Bone marrow (tissue), 2 donors: ENCODE data around the gene LRCH1.
A peak's percentile ranks its signal among the peaks of the same experiment; 100 is the strongest.

Experiments
- DNase-seq, 2 donors: peaks; one replicate each; lab custom pipeline; 2025; lab: John Stamatoyannopoulos, UW

The LRCH1 gene

DNA sequence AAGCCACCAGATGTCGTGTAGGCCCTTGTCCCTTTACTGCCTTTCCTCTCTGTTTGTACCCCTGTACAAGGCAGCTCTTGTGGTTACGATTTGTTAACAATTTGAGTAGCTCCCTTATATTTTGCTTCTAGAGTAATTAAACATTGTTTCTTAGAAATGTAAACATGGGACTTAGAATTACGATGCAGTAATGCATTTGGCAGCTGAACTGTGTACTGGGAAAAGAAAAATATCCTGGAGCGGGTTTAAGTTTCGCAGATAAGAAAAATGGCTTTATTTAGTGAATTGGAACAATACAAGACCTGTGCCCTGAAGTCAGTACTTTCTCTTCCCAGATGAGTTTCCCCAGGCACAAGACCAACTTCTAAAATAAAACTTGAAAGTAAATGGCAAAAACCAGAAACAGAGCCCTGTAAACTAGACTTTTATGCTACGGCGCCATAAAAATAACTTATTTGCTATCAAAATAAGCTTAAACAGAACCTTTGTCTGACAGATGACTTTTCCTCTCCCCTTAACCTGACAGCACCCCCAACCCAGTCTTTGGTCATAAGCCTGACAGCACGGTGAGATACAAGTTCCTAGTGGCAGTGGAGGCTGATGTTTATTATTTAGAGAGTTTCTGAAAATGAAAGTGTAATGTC lies 63.0 kb downstream of the LRCH1 start:
- DNase-seq: peak in 1 of 2 donors; percentile 40

GRCh38 chr13:46617229-46617721 lies 64.3 kb downstream of the LRCH1 start:
- DNase-seq: no peak

DNA sequence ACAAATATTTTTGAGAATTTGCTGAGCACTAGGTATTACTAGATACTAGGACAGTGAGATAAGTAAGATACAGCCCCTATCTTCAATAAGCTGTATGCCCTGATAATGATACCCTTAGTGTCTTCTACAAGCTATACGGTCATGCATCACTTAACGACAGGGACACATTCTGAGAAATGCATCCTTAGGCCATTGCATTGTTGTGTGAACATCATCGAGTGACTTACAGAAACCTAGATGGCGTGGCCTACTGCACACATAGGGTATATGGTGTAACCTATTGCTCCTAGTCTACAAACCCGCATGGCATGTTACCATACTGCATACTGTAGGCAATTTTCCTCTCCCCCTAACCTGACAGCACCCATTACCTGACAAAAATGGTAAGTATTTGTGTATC lies 64.9 kb downstream of the LRCH1 start:
- no peak for DNase-seq

- DNase-seq: no peak
Measured at GRCh38 chr13:46618694-46619254, 65.8 kb downstream of the LRCH1 start.

GRCh38 chr13:46620029-46620428 lies 67.1 kb downstream of the LRCH1 start:
- DNase-seq: no peak

GRCh38 chr13:46620471-46620870 lies 67.5 kb downstream of the LRCH1 start:
- no peak for DNase-seq

GRCh38 chr13:46621133-46621532 lies 68.2 kb downstream of the LRCH1 start:
- no peak for DNase-seq

DNA sequence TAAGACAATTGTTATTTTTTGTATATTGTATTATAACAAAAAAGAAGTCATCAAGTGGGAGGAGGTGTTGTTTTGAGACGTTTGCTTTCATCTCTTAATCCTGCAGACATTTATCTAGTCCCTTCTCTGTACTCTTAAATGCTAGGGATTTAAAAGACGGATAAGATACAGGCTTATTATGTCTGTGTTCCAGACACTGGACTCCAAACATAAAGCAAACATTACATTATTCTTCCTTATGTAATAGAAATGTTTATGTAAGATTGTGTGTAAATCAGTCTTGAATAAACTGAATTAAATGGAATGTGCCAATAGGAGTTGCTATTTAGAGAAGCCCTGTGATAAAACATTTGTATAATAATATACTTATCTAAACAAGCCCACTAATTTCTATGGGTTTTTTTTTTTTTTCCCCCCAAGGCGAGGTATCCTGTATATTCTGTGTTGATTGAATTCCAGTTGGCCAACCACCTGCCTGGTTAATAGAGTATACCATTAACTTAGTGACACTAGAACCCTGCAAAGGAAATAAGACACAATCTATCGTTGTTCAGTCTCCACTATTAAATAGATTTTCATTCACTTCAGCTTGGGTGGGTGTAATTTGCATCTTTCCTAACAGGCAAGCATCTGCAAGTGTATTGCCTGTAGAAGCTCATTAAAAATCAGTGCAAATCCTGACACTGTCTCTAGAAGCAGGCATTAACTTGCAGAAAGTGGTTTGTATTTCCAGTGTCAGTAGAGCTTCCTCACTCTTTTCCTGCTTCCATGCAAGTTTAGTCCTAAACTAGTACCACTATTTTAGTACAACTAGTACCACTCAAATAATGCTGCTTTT lies 69.0 kb downstream of the LRCH1 start:
- DNase-seq: no peak

DNA sequence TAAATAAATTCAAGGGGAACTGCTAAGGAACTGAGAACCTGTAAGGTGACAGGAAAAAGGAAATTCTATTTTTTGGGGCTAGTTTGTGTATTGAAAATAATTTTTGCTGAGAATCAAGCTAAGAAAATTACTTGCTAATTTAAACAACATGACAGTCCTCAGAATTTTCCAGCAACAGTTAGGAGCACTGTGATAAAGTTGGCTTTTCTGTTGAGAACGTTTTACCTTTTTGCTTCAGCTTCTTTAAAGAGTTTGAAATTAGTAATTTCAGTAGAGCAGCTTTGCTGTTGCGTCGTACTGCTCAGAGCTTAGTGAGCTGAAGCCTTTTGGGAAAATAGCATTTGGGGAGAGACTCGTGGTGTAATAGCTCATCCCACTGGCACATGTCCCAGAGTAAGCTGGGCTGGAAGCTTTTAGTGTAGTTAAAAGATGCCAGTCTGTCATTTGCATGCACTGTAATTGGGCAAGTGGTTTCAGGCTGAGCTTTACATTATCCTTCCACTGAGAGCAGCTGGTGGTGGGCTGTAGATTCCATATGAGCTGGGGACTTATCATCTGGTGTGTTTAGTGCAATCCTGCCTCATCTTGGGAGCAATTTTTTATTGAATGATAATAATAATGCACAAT lies 69.8 kb downstream of the LRCH1 start:
- no peak for DNase-seq

DNA sequence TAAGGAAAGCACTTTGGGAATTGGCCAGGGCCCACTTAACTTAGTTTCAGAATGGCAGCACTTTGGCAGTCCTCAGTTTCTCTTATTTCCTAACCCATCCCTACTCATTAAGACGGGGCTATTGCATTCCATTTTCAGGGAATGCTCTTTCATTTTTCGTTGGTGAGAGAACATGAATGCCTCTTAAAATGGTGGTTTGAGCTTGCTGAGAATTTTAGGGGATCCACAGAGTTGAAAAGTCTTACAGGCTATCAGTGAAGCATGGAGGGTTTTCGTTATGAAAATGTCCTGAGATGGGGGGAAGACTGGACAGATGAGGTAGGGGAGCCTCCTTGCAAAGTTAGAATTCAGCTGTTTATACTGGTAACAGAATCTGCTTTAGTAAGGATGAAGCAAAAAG lies 71.4 kb downstream of the LRCH1 start:
- DNase-seq: no peak

GRCh38 chr13:46624821-46625220 lies 71.9 kb downstream of the LRCH1 start:
- DNase-seq: no peak

- DNase-seq: no peak
Measured at GRCh38 chr13:46627462-46627861, 74.5 kb downstream of the LRCH1 start.

GRCh38 chr13:46628622-46629365 lies 75.8 kb downstream of the LRCH1 start:
- no peak for DNase-seq

GRCh38 chr13:46629811-46630413 lies 76.9 kb downstream of the LRCH1 start:
- DNase-seq: no peak

GRCh38 chr13:46630431-46631178 lies 77.6 kb downstream of the LRCH1 start:
- DNase-seq: peak in 1 of 2 donors; percentile 34

DNA sequence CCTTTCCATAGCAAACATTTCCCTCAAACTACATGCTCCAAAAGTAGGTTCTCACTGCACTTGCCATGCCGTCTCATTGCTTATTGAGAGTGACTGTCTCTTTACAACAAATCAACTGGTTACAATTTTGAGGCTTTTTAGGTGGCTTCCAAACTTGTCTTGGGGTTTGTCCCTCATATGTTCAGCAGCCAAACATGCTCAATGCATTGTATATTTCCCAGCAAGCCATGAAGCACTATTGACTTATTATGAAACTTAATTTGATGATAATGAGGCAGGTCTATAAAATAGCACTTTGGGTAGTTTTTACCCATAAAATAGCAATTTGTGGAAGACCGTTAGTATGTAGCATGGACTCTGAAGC lies 78.2 kb downstream of the LRCH1 start:
- no peak for DNase-seq

GRCh38 chr13:46632176-46632575 lies 79.2 kb downstream of the LRCH1 start:
- DNase-seq: no peak

- DNase-seq: no peak
Measured at GRCh38 chr13:46633416-46633815, 80.4 kb downstream of the LRCH1 start.

DNA sequence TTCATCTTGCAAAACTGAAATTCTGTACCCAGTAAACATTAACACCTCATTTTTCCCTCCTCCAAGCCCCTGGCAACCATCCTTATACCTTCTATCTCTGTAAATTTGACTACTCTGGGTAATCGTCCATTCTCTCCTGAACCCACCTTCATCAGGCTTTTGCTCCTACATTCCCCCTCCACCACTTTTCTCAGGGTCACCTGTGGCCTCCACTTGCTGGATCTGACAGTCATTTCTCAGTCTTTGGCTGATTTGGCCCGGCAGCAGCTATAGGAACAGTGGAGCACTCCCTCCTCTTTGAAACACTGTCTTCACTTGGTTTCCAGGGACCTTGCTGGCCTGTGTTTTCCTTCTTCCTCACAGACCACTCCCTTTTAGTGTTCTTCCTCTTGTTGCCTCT lies 83.5 kb downstream of the LRCH1 start:
- DNase-seq: no peak

DNA sequence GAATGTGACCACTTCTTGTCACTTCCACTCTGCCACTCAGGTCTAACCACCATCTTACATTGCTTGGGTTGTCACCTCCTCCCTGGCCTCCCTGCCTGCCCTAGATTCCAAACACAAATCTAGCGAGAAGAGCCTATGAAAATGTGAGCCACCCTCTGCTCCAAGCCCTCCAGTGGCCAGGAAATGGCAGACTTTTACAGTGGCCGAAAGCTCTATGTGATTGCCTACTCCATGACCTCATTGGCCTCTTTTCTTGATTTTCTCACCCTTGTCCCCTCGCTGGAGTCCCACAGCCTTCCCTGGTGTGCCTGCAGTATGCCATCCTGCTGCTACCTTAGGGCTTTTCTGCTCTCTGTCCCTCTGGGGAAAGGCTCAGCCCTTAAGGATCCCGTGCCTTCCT lies 84.2 kb downstream of the LRCH1 start:
- DNase-seq: no peak

- no peak for DNase-seq
Measured at GRCh38 chr13:46638262-46638661, 85.3 kb downstream of the LRCH1 start.
